ENCODE results near the gene MRPS26. TPM values are rescaled to one million over a fixed set of nuclear protein-coding genes. Genes with fewer than 3 reads are reported as not detected.
A peak's percentile ranks its signal among the peaks of the same experiment; 100 is the strongest.
"Not testable (repeated sequence)": the region's sequence is repeated elsewhere in the genome, so short reads cannot be mapped to it uniquely, and the experiment has no call there.

Gene MRPS26
- total RNA-seq, 1 experiment from 2014 or later = 101 TPM

GRCh38 chr20:3042625-3043024 lies 3.2 kb upstream of the MRPS26 start:
- DNase-seq (ENCODE audit: low spot score) = no peak

- no peak for DNase-seq (ENCODE audit: low spot score)
These were observed 2.5 kb upstream of the MRPS26 start, which contains the start of gene GNRH2 for GRCh38 chr20:3043322-3043721. Gene GNRH2 (plus strand): TSS chr20:3043622. CDS start chr20:3044415, 793 bp downstream.

- DNase-seq (ENCODE audit: low spot score) = no peak
These were observed 1.4 kb upstream of the MRPS26 start for GRCh38 chr20:3044336-3044965.

DNA sequence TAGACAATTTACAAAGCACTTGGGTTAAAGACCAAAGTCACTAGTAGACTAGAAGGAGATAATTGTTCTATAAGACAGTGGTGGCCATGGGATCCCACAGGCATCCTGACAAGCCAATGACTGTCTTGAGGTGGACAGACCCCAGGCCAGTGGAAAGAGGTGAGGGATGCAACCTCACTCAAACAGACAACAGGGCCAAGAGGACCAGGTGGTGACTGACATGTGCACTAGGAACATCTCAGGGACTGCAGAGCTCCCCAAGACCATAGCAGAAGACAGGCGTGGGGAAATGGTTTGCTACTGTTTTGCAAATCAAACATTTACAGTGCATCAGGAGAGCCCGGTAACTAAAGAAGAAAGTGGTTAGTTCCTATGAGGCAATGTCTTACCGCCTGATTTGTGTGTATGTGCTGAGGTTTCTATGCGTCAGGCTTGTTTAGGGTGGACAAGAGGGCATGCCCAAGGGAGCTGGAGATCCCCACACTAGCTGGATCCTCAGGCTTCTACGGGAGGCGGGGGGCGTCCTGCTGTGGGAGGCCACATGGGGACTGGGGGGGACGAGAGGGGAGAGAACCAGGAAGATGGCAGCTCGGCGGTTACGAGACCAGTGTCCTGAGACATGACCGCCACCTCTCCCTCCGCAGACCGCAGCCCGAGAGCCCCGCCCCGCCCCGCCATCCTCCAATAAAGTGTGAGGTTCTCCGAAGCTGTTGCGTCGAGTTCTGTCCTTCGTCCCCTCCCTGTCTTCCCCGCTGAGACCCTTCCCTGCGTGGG lies 623 bp upstream of the MRPS26 start:
- DNase-seq (ENCODE audit: low spot score) = peak; percentile 49

- DNase-seq (ENCODE audit: low spot score) = peak; percentile 19
These were observed 1.0 kb downstream of the MRPS26 start for GRCh38 chr20:3046677-3047462.

- DNase-seq (ENCODE audit: low spot score) = no peak
These were observed 1.9 kb downstream of the MRPS26 start for GRCh38 chr20:3047486-3048419.

GRCh38 chr20:3051385-3052019 lies 5.7 kb downstream of the MRPS26 start:
- DNase-seq (ENCODE audit: low spot score) = no peak

GRCh38 chr20:3059489-3059888 lies 13.6 kb downstream of the MRPS26 start:
- DNase-seq (ENCODE audit: low spot score) = no peak

DNA sequence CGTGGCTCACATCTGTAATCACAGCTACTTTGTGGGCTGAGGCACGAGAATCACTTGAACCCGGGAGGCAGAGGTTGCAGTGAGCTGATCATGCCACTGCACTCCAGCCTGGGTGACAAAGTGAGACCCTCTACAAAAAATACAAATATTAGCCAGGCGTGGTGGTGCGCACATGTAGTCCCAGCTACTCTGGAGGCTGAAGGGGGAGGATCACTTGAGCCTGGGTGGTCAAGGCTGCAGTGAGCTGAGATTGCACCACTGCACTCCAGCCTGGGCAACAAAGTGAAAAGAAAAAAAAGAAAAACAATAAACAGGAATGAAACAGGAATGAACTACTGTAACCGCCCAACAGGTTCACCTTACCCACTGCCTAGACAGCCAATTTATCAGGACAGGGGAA lies 18.3 kb downstream of the MRPS26 start:
- not testable (repeated sequence) for DNase-seq (ENCODE audit: low spot score)

- DNase-seq (ENCODE audit: low spot score) = no peak
These were observed 21.5 kb downstream of the MRPS26 start for GRCh38 chr20:3067139-3068014.

- no peak for DNase-seq (ENCODE audit: low spot score)
These were observed 22.2 kb downstream of the MRPS26 start for GRCh38 chr20:3068075-3068474.

GRCh38 chr20:3068986-3069900 lies 23.4 kb downstream of the MRPS26 start:
- peak; percentile 58 for DNase-seq (ENCODE audit: low spot score)

GRCh38 chr20:3070725-3071124 lies 24.9 kb downstream of the MRPS26 start:
- no peak for DNase-seq (ENCODE audit: low spot score)

GRCh38 chr20:3071266-3071609 lies 25.4 kb downstream of the MRPS26 start:
- DNase-seq (ENCODE audit: low spot score) = no peak

DNA sequence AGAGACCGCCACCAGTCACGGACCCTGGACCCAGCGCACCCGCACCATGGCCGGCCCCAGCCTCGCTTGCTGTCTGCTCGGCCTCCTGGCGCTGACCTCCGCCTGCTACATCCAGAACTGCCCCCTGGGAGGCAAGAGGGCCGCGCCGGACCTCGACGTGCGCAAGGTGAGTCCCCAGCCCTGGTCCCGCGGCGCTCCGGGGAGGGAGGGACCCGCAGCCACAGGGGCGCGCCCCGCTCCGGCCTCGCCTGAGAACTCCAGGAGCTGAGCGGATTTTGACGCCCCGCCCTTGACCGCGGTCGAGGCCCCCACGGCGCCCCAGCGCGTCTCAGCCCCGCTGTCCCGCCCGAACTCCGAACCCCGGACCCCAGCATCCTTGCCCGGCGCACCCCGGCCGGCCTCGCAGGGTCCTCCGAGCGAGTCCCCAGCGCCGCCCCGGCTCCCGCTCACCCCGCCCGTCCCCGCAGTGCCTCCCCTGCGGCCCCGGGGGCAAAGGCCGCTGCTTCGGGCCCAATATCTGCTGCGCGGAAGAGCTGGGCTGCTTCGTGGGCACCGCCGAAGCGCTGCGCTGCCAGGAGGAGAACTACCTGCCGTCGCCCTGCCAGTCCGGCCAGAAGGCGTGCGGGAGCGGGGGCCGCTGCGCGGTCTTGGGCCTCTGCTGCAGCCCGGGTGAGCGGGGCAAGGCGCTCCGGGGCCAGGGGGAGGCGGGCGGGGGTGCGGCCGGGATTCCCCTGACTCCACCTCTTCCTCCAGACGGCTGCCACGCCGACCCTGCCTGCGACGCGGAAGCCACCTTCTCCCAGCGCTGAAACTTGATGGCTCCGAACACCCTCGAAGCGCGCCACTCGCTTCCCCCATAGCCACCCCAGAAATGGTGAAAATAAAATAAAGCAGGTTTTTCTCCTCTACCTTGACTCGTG lies 26.0 kb downstream of the MRPS26 start, which contains the start of gene OXT:
OXT (plus strand) TSS at position 11 of the 920 bp plus-strand sequence; CDS start at position 47, 36 bp downstream.
- no peak for DNase-seq (ENCODE audit: low spot score)

GRCh38 chr20:3072530-3073250 lies 26.8 kb downstream of the MRPS26 start:
- DNase-seq (ENCODE audit: low spot score) = no peak

- DNase-seq (ENCODE audit: low spot score) = not testable (repeated sequence)
These were observed 27.4 kb downstream of the MRPS26 start for GRCh38 chr20:3073251-3073643.

All from A172 (cell line).